ENCODE data around the gene UBR3.

The UBR3 gene

DNA sequence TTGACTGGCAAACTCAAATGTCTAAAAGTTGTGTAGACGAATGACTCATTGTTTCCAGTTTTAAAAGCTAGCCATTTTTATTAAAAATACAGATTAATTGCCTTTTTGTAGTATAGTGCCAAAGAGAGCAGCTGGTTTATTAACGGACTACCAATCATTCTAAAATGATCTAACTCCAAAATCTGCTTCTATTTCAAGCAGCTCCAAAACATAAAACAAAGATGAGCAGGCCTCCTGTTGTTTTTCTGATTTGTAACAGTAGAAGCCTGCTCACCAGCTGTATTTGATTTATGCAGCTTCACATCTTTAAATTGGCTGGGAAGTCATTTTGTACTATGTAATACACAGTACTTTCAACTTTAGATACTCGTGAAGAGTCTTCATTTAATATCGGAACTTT is 171.8 kb downstream of the UBR3 start:
- DNase-seq (ENCODE audit: low read depth in 3 of 3): no peak

DNA sequence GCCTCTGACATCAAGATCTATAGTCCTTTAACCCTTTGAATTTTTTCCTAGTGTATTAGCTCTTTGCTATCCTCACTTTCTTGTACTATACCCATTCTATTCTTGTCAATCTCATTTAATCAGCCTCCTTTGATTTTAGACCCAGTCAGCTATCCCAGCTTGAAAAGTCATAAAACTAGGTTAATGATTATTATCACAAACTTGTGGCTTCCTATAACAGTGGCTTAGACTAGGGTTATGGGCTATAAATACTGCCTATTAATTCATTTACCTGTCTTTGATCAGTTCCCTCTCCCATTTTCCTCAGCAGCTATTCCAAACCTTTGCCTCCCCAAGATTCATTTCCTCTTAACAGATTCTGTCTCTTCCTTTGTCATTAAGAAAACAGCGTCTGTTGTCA is 174.8 kb downstream of the UBR3 start:
- no peak for DNase-seq (ENCODE audit: low read depth in 3 of 3)

DNA sequence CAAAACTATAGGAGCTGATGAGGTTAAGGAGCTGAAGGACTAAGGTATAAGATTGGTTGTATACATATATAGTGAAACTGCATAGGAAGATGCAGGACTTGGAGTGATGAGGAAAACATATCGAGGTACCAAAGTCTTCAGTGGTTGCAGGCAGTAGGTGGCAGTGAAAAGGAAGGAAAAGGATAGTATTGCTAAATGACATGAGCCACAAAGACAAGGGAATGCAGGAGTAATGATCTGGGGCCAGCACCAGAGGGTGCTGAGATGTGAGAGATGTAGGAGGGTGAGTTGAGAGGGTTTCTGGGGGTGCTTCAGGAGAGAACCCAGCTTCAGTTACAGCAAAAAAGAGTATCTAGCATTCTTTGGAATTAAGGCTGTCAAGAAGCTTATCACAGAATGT is 178.4 kb downstream of the UBR3 start:
- no peak for DNase-seq (ENCODE audit: low read depth in 3 of 3)

DNA sequence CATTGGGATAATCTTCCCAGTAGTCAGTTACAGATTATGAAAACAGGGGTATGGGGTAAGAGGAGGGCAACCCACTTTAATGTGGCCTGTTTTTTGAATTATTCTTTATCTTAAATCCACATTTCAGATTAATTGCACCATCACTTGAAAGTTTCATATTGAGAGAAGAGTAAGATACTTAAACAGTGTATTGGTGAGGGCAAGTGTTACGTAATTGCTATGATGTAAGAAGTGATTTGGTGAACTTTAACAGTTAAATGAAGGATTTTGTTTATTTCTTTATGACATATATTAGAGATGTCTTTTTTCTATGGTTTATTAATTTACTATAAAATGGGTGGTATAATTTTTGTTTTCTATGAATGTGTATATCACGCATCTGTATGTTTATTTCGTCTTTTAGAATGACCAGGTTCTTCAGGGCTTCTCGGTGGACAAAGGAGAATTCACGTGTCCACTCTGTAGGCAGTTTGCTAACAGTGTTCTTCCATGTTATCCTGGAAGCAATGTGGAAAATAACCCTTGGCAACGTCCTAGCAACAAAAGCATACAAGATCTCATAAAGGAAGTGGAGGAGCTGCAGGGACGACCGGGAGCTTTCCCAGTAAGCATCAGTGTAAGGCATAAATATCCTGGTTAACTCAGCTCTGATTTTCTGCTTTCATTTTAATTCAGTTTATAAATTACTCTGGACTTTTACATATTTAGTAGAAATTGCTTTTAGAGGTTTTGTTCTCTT is 179.5 kb downstream of the UBR3 start:
- no peak for DNase-seq (ENCODE audit: low read depth in 3 of 3)

DNA sequence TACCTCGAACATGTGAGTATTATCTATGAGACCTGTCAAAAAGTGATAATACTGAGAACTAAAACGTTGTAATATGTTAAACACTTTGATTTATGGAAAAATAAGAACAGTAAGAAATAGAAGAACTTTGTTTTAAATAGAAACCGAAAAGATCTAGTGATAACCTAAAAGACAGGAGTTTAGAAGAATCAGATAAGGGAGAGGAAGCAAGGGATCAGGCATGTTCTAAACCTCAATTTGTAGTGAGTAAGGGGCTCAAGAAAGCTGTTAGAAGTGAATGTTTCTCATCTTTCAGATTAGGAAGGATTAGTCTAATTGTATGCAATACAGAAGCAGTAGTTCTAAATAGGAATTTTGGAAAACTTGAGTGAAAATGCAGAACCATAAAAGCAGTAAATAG is 182.0 kb downstream of the UBR3 start:
- no peak for DNase-seq (ENCODE audit: low read depth in 3 of 3)

DNA sequence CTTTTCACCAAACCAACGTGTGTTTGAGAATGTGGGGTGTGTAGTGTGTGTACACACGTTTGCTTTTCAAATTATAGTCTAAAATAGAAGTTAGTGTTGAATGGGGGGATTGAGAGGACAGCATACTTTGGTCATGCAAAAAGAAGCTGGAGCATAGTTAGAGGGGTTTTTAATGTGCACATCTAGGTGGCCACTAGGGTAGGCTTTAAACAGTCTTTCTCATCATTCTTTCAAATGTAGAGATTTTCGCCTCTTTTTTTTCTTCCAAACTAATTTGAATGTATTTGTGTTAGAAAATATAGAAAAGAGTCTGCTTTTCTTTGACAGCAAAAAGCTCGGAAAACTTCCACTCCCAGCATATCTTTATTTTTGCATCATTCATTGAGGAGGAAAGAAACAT is 185.5 kb downstream of the UBR3 start:
- no peak for DNase-seq (ENCODE audit: low read depth in 3 of 3)

DNA sequence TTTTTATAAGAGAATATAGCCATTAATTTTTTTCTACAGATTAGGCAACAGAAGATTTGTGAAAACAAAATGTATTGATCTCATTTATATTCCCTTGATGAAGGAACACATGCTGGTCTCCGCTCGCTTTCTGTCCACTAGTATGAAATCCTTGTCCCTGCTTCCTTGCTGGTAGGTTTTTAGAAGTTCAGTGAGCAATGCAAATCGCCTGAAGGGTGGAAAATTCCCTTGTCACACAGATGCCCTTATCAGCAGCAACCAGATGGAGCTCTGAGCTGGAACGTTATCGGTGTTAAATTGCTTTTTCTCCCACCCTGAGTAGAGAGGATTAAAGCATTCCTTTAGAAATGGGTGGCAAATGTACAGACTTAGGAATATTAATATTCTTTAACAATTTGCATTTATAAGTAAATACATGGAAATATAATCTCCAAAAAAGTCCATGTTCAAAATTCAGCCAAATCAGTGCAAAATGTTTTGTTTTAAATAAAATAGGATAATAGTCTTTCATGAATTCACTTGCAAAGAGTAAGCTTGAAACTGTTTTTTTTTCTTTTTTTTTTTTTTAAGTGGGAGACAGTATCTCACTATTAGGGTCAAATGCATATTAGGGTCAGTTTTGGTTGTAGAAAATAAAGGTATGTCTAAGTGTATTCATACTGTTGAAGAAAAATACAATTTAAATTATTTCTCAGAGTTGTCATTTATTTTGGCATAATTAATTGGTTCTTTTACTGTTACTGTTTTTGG is 186.7 kb downstream of the UBR3 start:
- DNase-seq (ENCODE audit: low read depth in 3 of 3): no peak

DNA sequence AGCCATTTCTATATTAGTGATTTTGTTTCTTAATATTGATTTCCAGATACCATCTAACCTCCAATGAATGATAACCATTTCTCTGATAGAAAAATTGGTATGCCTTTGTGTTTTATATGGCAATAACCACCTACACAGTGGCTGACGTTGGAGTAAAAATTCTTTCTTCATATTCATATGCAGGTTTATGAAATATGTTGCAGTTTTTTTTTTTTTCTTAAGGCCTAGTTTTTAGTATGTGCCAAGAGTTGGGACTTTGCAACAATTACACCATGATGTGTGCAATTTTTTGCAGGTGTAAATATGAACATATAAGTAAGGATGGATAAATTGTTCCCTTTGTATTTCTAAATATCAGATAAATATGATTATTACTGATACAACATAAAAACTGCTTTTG is 187.5 kb downstream of the UBR3 start:
- DNase-seq (ENCODE audit: low read depth in 3 of 3): no peak

DNA sequence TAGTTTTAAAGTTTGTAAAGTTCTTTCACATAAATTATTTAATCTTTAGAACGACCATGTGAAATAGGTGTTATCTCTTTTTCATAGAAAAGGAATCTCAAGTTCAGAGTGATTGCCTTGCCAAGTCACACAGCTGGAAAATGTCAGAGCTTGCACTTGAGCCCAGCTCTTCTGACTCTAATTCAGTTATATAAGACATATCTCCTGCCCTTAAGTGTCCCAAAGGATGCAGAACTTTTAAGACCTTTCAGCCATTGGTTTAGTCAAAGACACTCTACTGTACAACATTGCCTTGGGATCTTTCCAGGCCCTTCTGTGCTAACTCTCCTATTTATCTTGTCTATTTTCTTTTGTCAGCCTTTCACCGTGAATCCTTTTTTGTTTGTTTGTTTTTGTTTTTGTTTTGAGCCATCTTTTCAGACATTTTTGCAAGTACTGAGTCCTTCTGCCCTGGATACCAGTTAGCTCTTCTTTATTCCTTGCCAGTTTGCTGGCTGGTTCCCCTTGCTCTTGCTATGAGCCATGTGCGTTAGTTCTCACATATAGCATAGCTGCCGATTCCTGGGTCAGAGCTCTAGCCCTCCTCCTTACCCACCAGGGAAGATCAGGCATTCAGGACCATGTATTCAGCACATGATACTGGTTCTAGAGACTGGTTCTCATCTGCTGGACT is 190.7 kb downstream of the UBR3 start:
- DNase-seq (ENCODE audit: low read depth in 3 of 3): no peak

DNA sequence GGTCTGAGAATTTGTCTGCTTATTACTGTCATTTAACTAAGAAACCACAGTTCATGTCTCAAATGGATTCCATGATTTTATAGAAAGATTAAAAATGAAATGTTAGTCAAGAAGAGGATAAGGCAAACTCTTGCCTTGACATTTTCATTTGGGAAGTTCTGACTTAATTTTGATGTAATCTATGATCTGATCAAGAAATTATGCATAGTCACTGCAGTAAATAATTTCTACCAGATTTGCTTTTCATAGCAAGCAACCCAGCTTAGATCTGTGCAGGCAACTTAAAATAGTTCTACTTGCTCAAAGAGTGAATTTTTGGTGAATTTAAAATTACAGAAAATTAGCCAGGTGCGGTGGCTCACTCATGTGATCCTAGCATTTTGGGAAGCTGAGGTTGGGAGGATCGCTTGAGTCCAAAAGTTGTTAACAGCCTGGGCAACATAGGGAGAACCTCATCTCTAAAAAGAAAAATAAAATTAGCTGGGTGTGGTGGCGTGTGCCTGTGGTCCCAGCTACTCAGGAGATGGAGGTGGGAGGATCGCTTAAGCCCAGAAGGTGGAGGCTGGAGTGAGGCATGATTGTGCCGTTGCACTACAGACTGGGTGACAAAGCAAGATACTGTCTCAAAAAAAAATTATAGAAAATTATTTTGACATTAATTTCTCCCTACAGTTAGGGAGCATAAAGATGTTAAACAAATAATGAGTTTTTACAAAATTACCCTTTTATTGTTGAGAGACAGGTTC is 192.0 kb downstream of the UBR3 start:
- no peak for DNase-seq (ENCODE audit: low read depth in 3 of 3)

DNA sequence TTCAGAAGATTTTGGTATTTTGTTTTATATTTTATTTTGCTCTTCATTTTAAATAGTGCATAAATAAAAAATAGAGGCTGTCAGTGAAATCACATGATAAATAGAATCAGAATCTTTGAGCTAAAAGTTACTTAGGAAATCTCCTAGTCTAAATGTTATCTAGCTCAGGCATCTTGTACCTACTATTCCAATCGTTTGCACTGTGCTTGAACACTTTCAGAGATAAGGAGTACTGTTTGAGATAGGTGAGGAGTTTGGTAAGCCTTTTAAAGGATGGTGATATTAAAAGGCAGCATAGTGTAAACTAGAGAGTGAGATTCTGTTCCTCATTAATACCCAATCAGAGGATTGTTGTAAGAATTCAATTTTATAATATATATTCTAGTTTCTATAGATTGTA is 193.5 kb downstream of the UBR3 start:
- DNase-seq (ENCODE audit: low read depth in 3 of 3): no peak

DNA sequence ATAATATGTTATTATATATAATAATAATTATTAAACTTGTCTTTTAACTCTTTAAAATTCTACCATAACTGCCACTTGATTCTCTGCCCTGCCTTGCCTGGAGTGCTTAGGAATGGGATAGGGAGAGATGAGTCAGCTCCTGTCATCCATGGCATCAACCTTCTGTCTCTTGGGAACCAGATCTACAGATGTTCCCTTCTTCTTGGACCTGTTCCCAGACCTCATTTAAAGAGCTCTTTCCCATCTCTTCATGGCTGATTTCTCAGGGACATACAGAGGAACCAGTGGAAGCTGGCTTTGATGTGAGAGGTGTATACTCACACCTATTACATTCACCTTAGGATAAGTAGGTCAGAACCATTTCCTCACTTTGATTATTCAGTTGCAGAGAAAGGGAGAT is 195.4 kb downstream of the UBR3 start:
- DNase-seq (ENCODE audit: low read depth in 3 of 3): no peak

DNA sequence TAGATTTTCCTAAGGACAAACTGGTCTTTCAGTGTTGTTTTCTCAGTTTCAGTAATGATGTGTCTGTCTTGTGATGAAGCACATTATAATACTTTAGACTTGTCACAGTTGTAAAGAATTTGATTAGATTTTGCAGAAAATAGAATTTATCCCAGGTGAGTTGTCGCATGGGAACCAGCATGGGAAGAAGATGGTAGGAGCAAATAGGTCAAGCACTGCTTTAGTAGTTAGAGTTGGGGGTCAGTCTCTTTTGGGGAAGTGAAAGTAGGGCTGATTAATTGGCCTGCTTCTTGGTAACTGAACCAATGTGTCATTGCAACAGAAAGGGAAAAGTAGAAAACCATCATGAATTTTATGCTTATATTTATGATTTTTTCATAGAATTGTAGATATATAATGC is 197.5 kb downstream of the UBR3 start:
- DNase-seq (ENCODE audit: low read depth in 3 of 3): no peak

DNA sequence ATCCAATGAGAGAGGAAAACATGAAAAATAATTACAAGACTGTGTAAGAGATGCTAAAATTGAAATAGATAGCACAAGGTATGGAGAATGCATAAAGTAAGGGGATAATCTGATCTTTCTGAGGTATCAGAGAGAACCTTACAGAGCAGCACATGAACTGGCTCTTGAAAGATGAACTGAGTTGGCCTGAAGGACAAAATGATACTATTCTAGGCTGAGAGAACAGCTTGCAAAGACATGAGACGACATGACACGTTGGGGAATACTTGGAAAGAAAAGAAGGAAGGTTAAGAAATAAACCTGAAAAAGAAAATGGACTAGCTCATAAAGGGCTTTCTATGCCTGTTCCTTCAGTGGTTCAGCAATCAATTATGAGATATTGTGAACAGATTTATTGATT is 198.0 kb downstream of the UBR3 start:
- DNase-seq (ENCODE audit: low read depth in 3 of 3): no peak

DNA sequence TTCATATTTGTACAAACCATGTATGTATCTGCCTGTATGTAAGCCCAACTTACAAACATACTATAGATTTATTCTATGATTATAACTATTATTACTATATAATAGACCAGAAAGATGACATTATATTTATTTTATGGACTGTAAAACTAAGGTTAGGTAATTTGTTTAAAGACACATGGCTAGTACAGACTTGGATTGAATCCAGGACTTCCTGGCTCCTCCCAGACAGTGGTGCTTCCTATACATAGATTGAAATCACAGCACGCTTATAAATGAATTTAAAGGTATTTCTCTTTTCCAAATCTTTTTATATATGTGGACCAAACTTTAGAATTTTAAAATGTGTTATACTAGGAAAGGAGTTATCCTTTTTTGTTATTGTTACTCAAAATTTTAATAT is 199.1 kb downstream of the UBR3 start:
- DNase-seq (ENCODE audit: low read depth in 3 of 3): no peak

DNA sequence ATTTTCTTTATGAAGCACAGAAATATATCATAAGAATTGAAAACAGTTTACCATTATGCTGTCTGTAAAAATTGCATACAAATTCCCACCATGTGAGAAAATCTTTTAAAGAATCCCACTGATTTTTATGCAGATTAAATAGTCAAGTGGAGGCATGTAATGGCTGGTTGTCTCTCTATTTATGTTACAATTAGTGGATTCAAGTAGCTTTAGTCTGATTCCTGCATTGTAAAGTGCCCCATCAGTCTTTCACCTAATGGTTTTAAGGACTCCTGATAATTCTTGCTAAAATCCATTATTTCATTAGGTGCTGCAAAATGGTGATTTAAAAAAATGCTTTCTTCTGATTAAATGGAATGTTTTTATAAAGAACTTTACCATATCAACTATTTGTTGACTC is 202.3 kb downstream of the UBR3 start:
- DNase-seq (ENCODE audit: low read depth in 3 of 3): no peak

DNA sequence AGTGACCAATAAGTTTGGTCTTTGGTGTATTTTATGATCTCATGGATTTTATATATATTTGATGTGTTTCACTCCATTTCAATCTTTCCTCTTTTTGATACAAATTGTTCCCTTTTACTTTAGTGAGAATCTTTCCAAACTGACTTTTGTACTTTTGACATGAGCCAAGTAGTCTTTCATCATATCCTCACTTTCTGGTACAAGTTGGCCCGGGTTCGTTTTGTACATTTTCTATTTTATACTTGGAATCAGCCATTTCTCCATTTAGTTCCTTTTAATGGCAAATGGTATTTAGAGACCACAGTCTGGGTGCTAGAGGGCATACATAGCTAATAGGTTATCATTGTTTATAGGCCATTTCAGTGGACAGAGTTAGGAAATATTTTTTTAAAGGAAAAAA is 202.8 kb downstream of the UBR3 start:
- no peak for DNase-seq (ENCODE audit: low read depth in 3 of 3)

DNA sequence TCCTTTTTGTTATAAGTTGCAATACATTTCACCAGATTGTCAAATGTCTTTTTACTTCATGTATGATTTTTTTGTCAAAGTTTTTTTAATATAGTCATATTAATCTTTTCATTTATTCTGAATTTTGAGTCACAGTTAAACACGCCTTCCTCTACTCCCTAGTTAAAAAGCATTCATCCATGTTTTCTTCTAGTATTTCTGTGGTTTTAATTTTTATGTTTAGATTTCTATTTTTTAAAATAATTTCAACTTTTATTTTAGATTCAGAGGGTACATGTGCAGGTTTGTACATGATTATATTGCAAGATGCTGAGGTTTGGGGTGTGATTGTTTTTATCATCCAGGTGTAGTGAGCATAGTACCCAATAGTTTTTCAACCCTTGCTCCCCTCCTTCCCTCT is 204.0 kb downstream of the UBR3 start:
- no peak for DNase-seq (ENCODE audit: low read depth in 3 of 3)

DNA sequence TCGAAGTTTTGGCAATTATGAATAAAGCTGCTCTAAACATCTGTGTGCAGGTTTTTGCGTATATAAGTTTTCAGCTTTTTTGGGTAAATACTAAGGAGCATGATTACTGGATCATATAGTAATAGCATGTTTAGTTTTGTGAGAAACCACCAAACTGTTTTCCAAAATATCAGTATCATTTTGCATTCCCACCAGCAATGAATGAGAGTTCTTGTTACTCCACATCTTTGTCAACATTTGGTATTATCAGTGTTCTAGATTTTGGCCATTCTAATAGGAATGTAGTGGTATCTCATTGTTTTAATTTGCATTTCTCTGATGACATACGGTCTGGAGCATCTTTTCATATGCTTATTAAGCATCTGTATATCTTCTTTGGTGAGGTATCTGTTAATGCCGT is 207.3 kb downstream of the UBR3 start:
- no peak for DNase-seq (ENCODE audit: low read depth in 3 of 3)

DNA sequence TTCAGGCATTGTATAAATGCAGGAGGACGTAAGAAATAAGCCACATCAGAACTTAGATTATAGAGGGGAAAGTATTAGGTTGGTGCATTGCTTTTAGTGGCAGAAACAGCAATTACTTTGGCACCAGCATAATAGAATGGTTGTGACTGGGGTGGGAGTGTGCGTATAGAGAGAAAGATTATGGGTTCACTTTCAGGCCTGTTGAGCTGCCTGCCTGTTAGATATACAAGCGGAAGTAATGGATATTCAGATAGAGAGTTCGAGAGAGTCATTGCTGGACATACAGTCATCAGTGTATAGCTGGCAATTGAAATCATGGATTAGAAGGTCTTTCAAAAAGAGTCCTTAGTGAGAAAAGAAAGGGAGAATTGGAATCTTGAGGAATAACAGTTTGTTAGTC is 211.5 kb downstream of the UBR3 start:
- no peak for DNase-seq (ENCODE audit: low read depth in 3 of 3)

DNA sequence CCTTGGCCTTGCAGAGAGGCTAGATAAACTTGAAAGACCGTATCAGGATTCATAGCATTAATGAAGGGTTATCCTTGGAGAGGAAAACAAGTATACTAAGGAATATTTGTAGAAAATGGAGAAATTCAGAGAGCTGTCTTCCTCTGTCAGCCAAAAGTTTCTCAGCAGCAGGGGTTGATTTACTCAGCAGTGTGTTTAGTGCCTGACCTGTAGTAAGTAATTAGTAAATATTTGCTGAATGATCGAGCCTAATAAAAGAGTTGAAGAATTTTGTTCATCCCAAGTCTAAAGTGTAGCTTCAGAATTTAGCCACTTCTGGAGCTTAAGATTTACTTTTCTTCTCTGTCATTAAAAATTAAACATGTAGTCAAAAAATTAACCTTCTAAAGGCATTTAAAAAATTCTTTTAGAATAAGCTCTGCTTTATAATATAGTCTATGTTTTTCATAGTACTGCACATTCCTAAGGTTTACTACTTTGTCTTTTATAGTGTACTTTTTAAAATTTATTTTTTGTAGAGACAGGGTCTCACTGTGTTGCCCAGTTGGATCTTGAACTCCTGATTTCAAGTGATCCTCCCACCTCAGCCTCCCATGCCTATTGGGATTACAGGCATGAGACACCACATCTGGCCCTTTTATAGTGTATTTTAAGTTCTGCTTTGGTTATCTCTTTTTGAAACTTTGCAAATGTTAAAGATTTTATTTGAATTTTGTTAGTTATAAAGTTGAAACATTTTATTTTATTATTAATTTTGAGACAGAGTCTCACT is 212.3 kb downstream of the UBR3 start:
- DNase-seq (ENCODE audit: low read depth in 3 of 3): no peak

Data from stimulated activated CD4-positive, alpha-beta T cell treated with anti-CD3 and anti-CD28 coated beads, TNF-alpha, amount 100 ng/mL, for 4 hours (primary cell).